NCI-H1930 (cell line): ENCODE results near the gene ALDH1L1.

ENCODE experiments used
- DNase-seq, 2 experiments: peaks; one replicate each; lab custom pipeline; 2025; lab: John Stamatoyannopoulos, UW

ALDH1L1 gene

DNA sequence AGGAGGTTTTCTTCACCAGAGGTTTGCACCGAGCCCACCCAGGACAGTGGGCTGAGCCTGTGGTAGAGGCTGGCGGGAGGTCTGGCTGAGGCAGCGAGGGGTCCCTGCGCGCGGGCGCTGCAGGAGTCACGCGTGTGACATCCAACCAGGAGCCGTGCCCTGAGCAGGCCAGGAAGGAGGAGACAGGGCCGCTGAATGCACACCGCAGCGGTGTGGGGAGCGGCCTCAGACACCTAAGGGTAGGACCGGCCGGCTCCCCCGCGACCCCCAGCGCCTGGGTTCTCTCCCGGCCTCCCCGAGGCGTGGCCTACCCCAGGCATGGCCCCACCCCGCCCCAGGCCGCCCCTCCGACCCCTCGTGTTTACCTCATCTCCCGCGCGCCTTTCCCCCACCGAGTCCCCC is 96.9 kb downstream of the ALDH1L1 start:
- peak; percentile 35 to 37 for DNase-seq

DNA sequence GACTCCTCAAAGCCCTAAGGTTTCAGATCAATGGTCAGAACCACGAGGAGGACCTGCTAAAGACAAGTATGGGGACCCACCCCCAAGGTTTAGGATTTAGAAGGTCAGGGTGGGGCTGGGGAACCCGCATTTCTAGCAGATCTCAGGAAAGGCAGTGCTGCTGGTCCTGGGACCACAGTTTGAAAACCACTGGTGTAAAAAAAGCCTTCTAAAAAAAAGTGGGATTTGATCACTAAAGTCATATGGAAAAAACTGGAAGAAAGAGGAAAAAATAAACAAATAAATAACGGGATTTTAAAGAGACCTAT is 97.3 kb downstream of the ALDH1L1 start:
- no peak for DNase-seq

DNA sequence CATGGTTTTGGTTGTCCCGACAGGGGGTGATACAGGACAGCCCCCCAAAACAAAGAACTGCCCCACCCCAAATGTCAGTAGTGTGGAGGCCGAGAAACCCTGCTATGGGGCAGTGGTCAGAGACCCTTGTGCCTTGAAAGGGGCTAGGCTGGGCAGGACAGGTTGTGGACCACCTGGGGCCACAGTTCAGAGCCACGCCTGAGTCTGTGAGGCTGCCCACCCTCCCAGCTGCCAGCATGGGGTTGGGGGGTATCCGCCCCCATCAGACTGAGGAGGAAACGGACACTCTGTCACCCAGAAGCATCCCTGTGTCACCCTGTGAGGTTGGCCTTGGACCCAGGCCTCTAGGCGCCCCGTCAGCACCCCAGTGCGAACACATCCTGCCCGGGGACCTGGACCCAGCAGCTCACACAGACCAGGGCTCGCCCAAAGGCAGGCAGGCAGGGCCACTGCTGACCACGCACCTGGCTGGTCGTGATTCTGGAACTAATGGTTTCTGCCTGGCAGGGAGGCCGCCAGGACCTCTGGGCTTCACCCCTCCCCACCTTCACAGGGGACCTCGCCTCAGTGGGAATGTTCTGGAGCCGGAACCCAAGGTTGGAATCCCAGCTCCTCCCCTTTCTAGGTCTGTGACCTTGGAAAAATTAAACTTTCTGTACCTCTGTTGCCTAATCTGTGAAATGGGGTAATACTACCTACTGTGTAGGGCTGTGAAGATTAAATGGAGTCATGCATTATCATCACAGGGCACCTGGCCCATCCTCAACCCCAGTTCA is 97.8 kb downstream of the ALDH1L1 start:
- DNase-seq, result no peak

DNA sequence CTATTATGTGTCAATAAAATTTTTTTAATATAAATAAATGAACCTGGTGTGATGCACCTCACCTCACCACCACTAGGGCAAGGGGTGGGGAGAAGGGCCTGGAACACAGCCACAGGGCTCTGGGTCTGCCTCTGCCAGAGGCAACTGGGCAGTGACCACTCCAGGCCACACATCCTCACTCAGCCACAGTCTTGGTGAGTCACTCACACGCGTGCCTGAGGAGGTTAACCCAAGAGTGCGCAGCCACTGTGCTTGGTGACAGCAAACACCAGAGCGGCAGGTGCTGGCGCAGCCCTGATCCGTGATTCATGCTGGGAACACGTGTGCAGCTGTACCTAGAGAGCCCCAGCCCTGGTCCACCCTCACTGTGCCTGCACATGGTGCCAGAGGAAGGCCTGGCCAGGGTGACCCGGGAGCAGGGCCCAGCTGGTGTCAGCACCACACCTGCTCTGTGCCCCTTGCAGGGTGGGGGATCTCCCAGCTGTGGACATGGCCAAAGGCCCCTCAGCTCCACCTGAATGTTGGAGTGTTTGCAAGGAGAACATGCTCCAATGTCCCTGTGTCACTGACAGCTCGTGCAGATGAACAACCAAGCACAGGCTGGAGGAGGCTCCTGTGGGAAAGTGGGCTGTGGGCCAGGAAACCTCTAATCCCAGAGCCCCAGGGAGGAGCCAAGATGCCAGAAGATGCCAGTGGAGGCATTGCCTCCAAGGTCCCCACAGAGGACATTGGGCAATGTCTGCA is 98.6 kb downstream of the ALDH1L1 start:
- no peak for DNase-seq

DNA sequence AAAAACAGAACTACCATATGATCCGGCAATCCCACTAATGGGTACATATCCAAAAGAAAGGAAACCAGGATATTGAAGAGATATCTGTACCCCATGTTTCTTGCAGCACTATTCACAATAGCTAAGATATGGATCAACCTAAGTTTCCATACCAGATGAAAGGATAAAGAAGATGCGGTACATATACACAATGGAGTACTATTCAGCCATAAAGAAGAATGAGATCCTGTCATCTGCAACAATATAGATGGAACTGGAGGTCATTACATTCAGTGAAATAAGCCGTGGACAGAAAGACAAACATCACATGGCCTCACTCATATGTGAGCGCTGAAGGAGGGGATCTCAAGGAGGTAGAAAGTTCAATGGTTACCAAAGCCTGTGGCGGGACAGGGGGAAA is 99.4 kb downstream of the ALDH1L1 start:
- DNase-seq, result no peak

DNA sequence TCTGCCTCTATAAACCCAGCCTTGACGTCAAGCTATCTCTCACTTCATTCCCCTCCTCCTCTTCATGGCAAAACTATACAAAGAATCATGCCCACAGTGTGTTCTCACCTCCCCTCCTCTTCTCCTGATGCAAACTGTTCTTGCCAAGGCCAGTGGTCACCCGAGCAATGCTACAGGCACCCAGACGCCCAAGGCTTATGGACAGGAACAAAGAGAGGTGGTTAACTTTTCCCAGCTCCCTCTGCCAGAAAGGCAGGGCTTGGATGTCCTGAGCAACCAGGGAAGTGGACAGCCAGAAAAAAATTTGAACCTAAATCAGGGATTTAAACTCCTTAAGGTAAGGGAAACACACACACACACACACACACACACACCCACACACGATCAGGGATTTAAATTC is 101.5 kb downstream of the ALDH1L1 start:
- DNase-seq, result no peak

DNA sequence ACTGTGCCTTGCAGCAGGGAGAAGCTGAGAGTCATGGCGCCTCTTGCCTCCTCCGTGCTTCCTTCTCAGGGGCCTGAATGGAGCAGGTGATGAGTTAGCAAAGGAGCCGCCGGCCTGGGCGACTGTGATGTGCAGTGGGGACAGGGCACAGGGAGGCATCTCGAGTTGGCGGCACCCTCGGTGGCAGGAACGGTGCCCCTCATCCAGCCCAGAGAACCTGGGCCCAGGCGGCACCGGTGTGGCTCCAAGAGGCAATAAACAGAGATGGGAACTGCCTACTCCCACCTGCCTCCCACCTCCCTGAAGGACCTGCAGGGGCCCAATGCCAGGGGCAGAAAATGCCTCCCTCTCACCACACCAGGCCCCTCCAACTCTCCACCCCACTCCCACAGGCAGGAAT is 102.6 kb downstream of the ALDH1L1 start:
- no peak for DNase-seq

DNA sequence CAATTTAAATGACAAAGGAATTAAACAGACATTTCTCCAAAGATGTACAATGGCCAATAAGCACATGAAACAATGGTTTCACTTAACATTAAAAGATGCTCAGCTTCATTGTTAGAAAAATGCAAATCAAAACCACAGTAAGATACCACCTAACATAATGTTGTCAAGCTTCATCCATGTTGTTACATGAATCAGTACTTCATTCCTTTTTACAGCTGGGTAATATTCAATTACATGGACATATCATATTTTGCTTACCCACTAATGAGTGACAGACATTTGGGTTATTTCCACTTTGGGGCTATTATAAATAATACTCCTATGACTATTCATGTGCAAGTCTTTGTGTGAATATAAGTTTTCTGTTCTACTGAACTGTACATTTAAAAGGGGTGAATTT is 104.2 kb downstream of the ALDH1L1 start:
- no peak for DNase-seq

DNA sequence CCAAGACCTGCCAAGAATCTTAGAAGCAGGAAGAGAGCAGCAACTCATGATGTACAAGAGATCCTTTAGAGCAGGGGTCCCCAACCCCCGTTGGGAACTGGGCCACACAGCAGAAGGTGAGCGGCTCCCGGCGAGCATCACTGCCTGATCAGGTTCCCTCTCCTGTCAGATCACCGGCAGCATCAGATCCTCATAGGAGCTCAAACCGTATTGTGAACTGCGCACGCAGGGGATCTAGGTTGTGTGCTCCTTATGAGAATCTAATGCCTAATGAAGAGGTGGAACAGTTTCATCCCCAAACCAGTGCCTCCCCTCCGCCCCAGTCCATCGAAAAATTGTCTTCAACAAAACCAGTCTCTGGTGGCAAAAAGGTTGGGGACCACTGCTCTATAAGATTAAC is 110.2 kb downstream of the ALDH1L1 start:
- DNase-seq, result no peak

DNA sequence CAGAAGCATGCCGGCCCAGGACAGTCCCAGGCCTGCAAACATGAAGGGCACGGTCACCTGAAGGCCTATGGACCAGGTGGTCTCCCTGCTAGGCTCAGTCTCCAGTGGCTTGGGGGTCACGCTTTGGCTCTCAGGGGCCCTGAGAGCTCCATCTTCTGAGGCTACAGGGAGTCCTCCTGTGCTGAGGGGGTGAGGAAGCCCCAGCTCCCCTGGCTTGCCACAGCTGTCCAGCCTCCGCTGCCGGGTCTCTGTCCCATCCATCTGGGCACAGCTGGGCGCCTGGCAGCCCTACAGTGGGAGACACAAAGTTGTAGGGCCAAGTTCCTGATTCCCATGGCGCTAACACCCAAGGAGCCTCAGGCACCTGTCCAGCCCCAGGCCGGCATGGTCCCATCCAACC is 112.4 kb downstream of the ALDH1L1 start:
- DNase-seq, result no peak

DNA sequence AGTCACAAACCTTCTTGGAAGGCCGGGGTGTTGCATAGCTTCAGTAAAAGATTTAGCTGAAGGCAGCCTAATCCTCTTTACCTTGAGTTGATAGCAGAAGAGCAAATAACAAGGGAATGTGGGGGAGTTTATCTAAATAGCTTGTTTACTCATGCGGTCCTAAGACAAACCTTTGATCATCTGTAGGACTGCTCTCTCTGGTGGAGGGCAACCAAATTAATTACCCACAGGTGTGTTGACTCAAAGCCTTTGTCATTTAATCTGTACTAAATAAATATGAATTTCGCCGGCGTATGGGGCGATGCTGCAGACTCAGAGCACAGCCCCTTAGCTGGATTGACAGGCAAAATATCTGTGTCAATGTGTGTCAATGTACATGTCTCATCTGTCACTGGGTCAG is 113.7 kb downstream of the ALDH1L1 start:
- DNase-seq, result peak; percentile 18 to 23

DNA sequence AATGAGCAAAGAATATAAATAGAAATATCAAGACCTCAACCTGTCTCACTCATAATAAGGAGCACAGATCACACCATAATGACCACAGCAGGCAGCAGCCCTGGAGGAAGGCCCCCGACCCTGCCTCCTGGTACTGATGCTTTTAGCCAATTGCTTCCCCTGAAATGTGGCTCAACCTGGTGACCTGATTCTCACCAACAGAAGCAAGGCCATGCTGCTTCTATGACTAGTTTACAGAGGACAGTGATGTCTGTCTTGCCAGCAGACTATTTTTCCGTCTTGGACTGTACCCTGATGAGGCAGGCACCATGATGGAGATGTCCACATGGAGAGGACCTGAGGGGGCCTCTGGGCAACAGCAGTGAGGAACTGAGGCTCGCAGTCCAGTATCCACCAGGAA is 114.5 kb downstream of the ALDH1L1 start:
- DNase-seq, result no peak

DNA sequence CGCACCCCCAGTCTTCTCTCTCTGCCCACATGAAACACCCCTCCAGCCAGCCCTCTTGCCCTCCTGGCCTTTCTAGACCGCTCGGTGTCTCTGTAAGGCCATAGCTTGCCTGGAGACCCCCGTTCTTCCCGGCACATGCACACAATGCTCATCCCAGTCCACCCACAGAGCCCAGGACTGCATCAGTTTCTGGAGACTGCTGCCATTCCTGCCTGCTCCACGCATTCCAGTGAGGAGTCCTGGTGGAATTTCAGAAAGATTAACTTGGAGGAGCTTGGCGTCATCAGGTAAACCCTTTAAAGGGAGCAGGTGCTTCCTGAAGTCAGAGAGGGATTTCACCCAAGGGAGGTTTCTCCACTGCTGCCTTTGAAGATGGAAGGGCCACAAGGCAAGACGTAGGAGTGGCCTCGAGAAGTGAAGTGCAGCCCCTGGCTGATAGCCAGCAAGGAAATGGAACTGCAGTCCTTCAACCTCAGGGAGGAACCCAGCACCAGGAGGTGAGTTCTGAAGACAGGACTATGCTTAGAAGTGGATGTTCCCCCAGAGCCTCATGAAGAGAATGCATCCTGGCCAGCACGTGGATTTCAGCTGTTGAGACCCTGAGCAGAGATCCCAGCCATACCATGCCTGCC is 115.6 kb downstream of the ALDH1L1 start:
- no peak for DNase-seq

DNA sequence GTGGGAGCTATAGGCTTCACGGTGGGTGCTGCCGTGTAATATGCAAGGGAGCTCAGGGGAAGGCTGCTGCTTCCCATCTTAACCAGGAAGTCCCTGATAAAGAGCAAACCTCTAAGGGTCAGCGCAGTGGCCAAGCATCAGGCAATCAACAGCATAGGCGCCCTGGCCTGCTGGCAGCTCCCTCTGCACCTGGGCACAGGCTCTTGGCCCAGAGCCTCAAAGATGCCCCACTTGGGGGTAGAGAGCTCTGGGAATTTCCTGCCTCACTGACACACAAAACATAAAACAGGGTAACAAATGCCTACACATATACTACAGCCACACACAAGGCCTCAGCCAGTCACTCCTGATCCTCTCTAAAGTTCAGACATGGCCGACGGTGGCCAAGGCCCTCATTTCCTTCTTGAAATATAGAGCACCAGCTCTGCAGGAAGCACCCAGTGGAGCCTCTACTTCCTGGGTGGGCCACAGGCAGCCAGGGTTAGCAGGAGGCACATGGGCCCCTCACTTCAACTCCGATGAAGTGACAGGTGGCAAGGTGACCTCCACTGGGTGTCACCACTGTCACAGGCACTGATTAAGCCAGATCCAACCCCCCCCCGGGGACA is 116.9 kb downstream of the ALDH1L1 start:
- no peak for DNase-seq

DNA sequence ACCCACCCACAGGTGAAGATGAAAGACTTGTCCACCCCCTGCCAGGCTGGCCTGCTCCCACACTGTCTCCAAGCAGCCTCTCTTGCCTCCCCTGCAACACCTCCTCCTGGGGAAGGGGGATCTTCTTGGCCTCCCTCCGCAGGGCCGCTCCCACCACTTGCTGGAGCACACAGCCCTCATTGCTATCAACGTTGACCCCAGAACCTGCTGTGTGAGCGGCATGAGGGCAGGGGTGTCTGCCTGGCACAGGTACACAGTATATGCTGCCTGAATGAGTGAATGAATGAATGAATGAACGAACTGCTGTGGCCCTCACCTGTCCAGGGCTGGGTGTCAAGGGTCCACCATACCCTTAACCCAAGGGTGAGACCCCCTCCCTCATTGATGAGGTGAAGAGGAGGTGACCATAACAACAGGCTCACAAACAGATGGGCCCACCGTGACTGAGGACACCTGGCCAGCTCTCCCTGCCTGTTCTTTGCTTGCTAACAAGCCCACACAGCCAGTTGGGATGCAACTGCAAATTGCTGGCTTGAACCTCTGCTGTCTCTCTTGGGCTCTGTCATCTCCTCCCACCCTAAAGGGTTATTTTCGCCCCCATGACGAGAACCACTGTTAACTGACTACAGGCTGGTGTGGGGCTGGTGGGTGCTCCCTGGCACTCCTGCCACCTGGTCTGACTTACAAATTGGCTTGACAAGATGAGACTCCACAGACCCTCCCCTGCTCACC is 118.9 kb downstream of the ALDH1L1 start:
- no peak for DNase-seq

DNA sequence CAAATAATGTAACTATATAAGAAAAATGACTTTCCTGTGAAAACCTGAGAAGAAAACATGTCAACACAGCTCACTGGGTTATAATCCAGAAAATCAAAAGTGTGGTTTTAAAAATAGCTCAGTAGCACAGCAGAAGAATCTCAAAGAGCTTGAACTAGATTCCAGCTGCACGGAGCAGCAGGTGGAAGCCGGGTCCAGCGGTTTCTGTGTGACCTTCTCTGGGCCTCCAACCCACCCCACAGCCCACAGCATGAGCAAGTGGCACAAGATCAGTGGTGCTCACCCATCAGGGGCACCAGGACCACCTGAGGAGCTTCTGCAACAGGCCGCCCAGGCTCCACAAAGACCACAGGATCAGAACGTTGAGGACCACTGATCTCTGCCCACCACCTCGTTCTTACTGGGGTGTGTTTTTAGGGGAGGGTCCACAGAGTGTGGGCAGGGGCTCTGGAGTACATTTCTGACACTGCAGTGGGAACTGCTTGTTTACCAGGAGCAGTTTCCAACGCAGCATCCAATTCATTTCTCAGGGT is 119.7 kb downstream of the ALDH1L1 start:
- DNase-seq, result no peak

DNA sequence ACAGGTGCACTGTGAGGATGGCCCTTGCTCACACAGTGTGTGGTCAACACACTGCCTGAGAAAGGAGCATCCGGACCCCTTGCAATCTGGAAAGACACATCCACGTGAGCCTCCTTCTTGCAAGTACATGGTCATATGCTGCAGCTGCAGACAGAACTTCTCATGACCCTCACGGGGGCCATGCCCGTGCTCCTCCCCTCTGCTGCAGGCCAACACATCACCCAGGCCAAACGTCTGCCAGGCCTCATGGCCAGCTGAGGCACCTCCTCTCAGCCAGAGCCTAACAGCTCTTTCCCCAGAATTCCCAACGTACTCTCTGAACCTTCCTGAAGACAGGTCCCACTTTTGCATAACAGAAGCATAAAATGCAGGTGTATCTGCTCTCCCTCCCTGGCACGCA is 121.7 kb downstream of the ALDH1L1 start:
- DNase-seq, result no peak

DNA sequence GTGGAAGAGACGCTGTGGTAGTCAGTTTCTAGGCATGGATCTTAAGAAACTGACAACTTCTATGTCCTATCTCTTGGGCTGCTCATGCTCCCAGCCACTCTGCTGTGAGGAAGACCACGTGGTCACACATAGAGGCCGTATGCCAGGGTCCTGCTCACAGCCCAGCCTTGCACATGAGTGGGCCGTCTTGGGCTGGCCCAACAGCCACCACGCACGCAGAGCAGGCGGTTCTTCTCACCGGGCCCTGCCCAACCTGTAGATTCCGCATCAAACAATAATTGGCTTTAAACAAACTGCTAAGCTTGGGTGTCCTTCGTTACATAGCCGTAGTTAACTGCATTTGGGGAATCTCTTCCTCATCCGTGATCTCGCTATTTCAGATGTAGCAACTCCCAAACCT is 122.5 kb downstream of the ALDH1L1 start:
- DNase-seq, result no peak

DNA sequence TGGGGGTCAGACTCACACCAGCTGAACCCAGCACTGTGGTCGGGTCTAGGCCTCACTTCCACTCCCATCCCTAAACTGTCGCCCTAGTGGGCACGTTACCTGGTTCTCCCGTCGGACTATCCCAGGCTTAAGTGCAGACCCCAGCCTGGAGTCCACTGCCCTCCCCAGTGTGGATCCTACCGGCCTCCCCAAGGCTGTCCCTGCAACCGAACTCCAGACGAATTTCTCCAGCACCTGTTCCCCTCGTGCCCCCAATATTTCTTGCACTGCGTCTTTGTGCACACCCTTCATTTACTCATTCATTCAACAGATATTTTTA is 122.9 kb downstream of the ALDH1L1 start:
- DNase-seq, result no peak

DNA sequence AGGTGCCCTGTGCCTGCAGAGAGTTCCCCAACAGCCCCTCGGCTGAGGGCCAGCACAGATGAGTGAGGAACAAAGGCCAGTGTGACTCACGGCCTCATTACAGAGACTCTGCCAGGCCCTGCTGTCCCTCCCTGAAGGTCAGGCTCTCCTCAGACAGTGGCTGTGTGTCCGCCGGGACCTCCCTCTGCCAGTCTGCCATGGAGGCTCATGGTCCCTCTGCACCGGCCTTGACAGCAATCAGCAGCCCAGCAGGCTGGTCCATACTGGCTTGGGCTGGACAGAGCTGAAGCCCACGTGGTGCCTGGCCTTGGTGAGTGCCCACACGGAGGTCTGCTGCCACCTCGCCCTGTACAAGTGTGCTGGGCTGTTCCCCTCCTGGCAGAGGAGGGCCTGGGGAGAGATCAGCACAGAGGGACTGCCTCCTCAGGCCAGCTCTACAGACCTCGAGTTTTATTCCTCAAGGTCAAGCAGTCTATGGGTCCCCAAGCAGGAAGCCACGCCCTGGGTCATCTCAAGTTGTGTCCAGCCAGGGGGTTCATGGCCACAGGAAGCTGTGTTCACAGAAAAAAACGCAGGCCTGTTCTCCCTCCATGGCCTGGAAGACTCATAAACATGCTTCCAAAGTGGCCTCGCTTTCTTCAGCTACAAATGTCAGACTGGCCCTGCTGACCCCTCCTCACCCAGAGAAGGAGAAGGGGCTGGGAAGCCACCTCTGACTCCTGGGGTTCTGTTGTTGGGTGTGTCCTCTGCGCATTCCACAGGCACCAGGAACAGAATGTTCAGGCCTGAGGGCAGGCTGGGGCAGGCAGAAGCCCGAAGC is 123.5 kb downstream of the ALDH1L1 start:
- no peak for DNase-seq

DNA sequence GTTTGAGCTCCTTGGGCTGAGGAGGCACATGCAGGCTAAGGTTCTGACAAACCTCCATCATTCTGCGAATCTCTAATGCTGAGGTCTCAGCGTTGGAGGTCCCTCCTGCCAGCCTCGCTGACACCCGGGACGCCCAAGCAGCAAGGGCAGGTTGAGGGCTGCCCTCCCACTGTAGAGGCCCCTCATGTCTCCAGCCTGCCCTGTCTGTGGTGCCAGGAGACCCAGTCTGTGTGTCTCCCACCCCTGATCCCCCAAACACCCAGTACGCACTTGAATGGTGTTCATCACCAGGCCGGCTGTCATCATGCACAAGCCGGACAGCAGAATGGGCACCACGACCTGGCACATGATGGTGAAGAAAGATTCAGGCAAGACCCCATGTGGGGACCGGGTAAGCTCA is 124.3 kb downstream of the ALDH1L1 start:
- DNase-seq, result no peak
